HG03280 (cell line): ENCODE measurements around the gene SHOC1.
"Not testable (repeated sequence)": the region's sequence is repeated elsewhere in the genome, so short reads cannot be mapped to it uniquely, and the experiment has no call there.

ENCODE experiments used
- ATAC-seq: cut with Tn5 transposase; IDR thresholded peaks from one replicate; pipeline ENCODE4 v1.9.1; 2021; ENCODE audit warnings: mild to moderate bottlenecking, moderate library complexity; ENCODE audit not compliant: unreplicated experiment

SHOC1 gene

DNA sequence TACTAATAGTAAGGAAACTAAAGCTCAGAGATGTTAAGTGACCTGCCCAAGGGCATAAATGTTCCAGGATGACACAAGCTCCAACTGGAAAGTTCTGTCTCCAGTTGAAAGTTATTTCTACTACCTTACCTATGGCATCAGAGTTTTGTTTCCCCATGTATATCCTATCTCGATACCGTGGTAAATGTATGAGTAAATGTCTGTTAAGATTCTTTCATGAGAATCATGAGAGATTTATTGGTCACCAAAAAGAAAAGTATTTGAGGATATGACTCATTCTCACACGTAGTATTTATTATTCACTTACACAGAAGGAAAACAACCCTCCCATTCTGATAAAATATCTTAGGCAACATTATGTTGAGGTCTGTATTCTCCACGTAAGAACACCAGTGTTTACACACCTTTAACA is 11.1 kb upstream of the SHOC1 start:
- no peak for ATAC-seq

DNA sequence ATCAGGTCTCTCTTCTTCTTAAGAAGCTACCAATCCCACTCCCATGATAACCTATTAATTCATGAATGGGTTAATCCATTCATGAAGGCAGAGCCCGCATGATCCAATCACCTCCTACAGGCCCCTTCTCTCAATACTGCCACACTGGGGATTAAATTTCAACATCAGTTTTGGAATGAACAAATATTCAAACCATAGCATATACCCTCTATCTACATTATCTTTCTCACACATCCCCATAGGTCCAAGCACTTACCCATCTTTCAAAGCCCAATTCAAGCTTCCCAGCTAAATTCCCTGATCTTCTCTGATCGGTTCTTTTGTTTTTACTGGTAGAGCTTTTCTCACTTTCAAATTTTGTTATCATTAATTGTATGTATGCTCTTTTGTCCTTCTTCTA is 10.5 kb upstream of the SHOC1 start:
- no peak for ATAC-seq

DNA sequence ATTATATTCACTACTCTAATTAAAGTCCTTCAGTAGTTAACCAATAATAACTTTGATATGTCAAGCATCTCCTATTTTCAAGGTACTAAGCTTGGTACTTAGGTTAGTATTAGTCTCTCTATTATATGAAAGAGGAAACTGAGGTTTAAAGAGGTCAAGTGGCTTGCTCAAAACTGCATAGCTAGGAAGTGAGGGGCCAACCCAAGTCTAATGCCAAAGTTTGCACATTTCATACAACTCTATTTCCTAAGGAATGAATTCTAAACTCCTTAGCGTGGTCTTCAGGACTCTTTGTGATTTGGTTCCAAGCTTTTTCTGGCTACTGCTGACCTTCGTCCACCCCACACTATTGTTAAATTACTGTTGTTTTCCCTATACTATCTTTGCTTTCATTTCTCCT is 9.9 kb upstream of the SHOC1 start:
- ATAC-seq: no peak

DNA sequence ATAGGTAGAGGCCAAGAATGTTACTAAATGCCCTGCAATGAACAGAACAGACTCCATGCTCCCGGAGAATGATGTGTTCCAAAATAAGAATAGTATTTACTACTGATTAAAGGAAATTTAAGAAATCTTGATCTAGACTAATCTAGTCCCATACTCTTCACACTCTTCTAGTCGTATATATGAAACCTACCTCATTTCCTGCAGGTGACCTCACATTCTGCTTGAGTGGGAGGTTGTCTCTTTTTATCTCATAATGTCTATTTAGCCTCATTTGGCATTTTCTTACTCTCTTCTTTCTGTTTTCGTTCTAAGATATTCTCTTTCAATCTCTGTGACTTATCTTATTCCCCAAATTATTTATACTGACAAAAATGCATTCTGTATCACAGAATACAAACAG is 9.2 kb upstream of the SHOC1 start:
- no peak for ATAC-seq

DNA sequence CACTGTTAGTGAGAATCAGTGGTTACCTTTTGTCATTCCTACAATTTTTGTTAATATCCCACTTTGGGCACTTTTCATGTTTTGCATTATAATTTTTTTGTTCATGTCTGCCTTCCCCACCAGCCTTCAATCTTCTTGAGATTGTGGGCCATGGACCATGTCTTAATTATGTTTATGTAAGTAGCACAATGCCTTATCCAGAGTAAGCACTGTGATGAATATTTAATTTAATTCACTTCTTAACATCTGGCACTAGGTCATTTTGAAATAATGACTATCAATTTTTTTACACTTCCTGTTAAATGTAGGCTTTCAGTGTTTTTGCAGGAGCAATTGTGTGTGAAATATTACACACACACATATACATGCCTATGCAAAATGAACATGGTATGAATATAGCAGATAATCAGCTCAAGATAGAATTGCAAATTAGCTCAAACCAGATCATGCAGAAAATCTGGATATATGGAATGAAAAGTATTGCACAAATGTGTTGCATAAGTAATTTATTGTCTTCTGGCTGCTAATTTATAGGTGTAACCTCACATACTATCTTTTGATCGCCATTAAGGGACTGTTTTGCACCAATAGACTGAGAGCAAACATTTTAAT is 5.3 kb upstream of the SHOC1 start:
- no peak for ATAC-seq

DNA sequence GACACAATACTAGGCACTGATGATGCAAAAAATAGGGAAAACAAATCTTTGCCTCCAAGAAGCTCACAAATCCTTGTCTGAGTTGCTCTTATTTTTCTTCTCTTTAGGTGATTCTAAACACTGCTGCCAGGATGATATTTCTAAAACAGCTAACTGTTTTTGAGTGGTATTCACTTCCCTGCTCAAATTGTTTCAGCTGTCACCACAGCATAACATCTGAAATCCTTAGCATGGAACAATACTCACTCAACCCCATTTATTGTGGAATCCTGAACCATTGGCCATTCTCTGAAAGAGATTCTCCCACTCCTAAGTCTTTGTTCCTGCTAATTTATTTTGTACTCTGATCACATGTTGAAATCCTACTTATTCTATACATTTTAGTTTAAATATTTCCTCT is 4.8 kb upstream of the SHOC1 start:
- ATAC-seq: no peak

DNA sequence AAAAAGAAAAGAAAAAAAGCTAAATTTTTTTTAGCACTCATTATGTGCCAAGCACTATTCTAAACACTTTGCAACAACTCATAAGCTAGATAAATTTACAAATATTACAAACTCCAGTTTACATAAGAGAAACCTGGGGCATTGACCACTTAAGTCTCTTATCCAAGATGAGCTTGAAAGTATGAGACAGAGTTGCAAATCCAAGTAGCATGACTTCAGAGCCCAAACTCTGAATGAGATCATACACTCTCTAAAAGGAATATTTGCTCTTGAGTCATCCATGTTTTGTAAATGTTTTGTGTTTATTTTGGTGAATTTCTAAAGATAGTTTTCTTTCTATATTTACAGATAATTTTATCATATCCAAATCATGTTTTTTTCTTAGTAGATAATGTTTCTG is 4.0 kb upstream of the SHOC1 start:
- no peak for ATAC-seq

DNA sequence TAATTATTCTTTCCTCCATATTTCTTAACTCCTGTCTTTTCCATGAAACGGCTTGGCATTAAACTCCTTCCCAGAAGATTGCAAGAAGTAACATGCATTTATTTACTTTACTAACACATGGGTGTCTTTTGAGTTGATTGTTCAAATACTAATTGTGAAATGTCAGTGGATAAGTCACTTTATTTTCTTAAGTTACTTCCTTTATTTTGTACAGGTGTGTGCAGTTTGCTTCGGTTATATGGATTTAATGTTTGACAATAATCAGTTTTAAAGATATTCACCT is 761 bp upstream of the SHOC1 start:
- ATAC-seq: no peak

DNA sequence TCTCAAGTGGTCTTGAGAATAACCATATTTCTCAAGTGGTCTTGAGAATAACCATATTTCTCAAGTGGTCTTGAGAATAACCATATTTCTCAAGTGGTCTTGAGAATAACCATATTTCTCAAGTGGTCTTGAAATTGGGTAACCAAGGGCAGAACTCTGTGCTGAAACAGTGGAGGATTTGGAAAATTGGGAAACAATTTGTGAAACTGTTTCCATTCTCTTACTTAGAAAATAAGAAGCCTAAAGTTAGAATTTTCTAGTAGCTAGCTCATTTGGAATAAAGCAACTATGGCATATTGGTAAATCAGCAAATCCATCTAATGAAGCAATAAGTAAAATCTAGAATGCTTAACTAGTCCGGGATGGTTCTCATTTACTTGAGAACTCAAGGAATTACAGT is 2.9 kb downstream of the SHOC1 start:
- not testable (repeated sequence) for ATAC-seq

DNA sequence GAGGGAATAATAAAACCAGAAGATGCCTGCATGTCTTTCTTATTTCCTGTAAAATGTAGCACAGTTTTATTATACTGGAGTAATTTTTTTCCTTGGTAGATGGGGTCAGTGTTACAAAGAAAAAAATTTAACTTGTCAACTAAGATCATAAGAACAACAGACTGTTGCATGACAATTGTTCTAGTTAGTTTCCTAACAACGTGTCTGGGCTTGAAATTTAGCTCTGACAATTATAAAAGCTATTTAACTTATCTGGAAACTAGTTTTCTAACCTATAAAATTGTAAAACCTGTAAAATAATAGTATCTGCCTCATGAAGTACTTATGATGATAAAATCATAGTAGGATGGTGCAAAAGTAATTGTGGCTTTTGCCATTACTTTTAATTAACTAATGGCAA is 4.9 kb downstream of the SHOC1 start:
- ATAC-seq: no peak

DNA sequence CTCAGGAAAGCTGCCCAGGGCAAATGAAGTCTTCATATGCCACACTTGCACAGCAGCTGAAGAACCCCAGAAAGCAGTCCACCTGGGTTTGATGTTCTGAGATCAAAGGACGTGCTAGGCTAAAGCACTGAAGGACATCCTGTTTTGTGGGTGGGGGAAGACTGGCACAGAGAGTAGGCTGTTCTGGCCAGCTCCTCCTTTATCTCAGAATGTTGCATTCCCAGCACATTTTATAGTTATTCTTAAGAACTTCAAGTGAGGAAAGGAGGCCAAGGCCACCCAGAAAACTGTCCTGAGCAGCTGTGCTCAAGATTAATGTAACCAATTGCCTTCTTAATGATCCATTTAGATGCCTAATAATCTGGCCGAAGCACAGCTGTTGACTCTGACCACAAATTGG is 10.9 kb downstream of the SHOC1 start:
- no peak for ATAC-seq

DNA sequence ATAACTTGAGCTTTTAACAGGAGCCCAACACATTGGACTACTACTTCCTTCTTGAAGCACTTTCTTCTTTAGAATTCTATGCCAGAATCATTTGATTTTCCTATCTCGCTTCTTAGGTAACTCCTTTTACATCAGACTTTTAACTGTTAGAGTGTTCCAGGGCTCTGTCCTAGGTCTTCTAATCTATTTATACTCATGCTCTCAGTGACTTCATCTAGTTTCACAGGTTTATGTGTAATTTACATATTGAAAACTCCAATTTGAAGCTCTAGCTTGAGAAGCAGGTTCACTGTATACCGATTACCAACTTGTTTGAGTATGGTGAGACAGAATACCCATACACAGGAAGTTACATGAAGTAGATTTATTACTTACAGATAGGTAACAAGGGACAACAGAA is 11.3 kb downstream of the SHOC1 start:
- no peak for ATAC-seq

DNA sequence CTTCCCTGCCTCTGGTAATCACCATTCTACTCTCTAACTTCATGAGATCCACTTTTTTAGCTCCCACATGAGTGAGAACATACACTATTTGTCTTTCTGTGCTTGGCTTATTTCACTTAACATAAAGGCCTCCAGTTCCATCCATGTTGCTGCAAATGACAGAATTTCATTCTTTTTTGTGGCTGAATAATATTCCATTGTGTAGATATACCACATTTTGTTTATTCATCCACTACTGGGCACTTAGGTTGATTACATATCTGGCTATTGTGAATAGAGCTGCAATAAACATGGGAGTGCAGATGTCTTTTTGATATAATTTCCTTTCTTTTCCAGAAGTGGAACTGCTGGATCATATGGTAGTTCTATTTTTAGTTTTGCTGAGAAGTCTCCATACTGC is 28.7 kb downstream of the SHOC1 start:
- ATAC-seq: no peak

DNA sequence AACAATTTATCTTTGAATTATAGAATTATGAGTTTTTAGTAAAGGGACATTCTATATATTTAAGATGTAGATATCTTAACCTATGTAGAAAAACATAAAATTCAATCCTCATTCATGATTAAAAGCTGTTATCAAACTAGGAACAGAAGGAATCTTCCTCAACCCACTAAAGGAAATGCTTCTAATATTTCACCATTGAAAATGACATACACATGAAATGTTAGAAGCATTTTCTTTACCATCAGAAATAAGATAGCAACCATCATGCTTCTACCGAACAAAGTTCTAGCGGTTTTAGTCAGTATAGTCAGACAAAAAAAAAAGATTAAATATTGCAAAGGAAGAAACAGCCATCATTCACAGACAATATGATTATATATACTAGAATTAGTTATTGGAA is 32.2 kb downstream of the SHOC1 start:
- ATAC-seq: no peak

DNA sequence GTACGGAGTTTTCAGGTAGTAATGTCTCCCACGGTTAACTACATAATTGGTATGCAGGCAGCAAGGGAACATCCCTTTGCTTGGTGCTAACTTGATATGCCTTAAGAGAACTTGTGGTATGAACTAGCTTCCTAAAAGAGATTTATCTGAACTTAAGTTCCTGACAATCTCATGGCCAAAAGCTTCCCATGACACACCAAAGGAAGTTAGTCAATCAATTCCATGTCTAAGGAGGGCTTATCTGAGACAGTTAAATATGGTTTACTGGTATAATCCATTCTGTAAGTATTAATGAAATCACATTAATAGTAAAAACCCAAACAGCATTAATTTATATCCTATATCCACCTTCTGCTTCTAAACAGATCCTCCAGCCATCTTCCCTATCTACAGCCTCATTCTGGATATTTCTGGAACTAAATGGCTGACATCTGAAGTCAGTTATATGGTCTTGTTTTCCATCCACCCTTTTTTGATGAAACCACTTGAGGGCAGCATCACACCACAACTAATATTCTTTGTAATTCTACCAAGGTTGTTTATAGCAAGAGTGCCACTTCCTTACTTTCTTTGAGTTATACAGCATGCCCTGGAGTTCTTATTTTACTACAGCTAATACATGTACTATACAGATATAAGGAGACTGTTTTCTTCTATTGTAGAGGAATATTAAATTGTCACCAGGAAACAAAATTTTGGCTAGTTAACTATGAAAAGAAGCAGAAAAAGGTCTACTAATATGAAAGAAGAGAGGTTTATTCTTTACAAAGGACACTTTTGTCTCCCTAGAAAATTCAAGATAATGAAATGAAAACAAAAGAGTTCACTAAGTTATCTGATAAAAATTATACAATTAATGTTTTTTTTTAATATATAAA is 34.7 kb downstream of the SHOC1 start:
- ATAC-seq: peak; percentile 69

DNA sequence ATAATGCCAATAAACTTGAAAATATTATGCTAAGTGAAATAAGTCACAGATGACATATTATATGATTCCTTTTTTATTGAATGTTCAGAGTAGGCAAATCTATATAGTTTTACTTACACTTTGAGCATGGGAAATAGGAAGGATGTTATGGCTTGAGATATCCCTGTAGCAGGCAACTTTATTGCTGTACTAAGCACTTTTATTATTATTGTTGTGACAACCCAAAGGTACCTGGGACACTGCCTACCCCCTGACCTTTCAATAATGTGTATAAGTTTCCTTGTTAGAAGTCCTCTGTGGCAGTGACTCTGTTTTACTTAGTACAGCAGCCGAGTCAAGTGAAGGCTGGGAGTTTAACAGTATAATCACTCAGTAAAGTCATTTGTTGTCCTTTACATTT is 39.9 kb downstream of the SHOC1 start:
- no peak for ATAC-seq

DNA sequence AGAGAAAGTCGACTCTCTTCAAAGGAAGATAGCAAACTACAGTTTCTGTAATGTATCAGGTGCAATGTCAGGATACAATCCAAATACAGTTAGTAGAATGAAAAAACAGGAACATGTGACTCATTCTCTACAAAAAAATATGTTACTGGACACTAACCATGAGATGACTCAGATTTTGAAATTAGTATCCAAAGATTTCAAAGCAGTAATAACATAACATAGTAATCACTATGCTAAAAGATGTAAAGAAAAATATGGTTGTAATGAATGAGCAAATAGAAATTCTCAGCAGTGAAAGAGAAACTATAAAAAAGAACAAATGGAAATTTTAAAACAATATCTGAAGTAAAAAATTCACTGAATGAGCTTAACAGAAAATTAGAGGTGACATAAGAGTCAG is 42.3 kb downstream of the SHOC1 start:
- ATAC-seq: no peak
